Stimulated activated CD4-positive, alpha-beta T cell treated with anti-CD3 and anti-CD28 coated beads, Interleukin-2, amount 100 ng/mL, for 4 hours (primary cell): Measurements from ENCODE around the gene PDK1.
"Not testable (repeated sequence)": the region's sequence is repeated elsewhere in the genome, so short reads cannot be mapped to it uniquely, and the experiment has no call there.

Experiments used
- DNase-seq: peaks from one replicate; pipeline ENCODE4 v3.0.0-alpha.2; 2020; ENCODE audit warnings: low read depth

Gene PDK1

DNA sequence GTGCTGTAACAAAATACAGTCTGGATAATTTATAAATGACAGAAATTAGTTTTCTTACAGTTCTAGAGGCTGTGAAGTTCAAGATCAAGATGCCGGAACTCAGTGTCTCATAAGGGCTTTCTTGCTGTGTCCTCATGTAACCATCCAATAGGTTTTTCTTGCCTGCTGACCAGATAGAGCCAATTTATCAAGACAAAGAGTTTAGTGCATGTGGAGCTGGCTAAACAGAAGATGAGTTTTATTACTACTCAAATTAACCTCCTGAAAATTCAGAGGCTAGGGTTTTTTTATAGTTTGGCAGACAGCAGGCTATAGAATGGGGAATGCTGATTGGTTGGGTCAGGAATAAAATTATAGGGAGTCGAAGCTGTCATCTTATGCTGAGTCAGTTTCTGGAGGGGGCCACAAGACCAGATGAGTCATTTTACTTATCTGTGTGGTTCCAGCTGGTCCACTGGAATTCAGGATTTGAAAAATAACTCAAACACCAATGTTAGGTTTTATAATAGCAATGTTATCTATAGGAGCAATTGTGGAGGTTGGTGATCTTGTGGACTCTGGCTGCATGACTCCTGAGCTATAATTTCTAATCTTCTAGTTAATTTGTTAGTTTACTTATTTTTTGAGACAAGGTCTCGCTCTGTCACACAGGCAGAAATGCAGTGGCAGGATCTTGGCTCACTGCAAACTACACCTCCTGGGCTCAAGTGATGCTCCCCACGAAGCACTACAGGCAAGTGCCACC, 3.2 kb upstream of the PDK1 start:
- DNase-seq, result no peak

DNA sequence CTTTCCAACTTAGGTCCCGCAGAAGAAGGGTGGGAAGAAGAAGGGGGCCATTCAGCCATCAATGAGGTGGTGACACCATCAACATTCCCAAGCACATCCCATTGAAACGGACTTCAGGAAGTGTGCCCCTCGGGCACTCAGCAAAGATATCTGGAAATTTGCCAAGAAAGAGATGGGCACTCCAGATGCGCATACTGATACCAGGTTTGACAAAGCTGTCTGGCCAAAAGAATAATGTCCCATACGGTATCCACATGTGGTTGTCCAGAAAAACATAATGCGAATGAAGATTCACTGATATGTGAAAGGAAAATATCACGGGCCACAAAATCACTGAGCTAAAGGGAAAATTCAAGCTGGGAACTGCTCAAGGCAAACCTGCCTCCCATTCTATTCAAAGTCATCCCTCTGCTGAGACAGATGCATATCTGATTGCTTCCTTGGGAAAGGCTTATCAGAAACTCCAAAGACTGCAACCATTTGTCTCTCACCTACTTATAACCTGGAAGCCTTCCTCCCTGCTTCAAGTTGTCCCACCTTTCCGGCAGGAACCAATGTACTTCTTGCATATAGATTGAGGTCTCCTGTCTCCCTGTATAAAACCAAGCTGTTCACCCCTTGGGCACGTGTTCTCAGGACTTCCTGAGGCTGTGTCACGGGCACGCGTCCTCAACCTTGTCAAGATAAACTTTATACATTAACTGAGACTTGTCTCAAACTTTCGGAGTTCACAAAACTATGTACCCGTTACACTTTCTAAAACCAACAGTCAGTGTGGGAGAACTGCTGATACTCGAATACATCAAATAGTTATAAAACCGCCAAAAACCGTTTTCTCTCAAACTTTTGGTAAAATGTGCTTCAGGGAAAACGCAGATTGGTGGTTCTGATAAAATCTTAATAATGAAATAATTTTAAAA, 1.3 kb upstream of the PDK1 start:
- DNase-seq, result no peak

- DNase-seq, result no peak
Observed at GRCh38 chr2:172555272-172555521, 693 bp upstream of the PDK1 start.

DNA sequence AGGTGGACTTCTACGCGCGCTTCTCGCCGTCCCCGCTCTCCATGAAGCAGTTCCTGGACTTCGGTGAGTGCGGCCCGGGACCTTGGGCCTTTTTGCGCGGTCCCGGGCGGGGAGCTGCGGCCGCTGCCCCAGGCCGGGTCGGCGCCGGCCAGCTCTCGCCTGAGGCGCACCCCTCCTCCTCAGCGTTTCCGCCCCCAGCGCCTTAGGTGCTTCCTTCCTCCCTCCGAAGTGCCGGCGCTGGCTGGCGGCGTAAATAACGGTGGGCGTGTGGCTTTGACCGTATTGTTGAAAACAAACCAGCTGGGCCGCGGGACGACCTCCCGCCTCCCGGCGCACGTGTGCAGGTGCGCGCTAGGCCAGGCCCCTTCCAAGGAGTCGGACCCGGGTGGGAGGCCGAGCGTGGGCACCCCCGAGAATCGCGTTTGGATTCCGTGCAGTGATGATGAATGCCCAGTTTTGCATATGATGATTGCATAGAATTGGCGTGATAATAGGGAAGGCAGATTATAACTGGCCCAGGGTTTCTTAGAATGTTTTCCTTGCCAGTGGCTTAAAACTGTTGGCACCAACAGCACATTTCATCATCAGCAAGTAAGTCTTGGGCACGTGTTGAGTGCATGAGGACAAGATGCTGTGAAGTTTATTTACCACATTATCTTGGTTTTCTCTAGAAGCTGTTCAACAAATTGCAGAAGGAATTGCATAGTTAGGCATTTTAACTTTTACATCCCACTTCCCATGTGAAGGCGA, 569 bp downstream of the PDK1 start:
- DNase-seq, result peak; percentile 42

DNA sequence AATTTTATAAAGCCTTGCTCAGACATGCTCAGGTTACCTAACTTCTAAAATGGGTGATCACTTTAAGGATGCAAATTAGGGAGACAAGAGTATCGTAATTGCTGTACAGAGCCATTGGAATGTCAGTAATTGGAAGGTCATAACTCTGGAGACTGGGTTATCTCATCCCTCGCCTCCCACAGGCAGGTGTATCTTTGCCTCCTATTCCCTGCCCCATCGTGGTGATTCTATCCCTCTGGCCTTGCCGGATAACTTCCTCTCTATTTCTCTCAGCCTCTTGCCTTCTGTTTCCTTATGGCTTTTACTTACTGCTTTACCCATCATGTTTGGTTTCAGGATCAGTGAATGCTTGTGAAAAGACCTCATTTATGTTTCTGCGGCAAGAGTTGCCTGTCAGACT, 2.5 kb downstream of the PDK1 start:
- no peak for DNase-seq

- DNase-seq, result no peak
Observed at GRCh38 chr2:172560721-172561120, 4.8 kb downstream of the PDK1 start.

DNA sequence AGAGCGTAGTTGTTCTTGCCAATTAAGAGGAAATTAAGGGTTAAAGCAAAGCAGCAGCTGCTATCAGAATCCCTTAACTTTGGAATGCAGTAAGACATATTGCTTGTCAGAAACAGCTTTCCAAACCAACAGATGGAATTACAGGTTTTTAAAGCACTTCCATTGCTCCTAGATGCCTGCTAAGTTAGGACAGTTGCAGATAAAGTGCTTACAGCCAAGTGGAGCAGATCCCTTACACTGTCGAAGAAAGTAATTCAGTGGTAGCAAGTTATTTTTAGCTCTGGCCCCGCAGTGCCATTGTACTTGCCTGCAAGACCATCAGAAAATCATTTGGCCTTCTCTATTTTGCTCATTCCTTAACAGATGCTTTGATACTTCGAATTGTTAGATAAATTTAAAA, 5.4 kb downstream of the PDK1 start:
- DNase-seq, result no peak

GRCh38 chr2:172562298-172562697, 6.4 kb downstream of the PDK1 start:
- DNase-seq, result no peak

DNA sequence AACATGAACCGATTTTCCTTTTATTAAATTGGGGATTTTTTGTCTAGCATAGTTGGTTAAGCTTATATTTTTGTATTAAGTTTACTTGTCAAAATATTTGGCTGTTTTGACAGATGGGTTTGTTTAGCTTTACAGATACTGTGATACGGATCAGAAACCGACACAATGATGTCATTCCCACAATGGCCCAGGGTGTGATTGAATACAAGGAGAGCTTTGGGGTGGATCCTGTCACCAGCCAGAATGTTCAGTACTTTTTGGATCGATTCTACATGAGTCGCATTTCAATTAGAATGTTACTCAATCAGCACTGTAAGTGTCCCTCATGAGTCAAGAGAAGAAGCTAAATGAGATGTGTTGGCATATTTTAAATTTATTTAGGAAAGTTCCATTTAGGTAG, 8.5 kb downstream of the PDK1 start:
- DNase-seq, result no peak

DNA sequence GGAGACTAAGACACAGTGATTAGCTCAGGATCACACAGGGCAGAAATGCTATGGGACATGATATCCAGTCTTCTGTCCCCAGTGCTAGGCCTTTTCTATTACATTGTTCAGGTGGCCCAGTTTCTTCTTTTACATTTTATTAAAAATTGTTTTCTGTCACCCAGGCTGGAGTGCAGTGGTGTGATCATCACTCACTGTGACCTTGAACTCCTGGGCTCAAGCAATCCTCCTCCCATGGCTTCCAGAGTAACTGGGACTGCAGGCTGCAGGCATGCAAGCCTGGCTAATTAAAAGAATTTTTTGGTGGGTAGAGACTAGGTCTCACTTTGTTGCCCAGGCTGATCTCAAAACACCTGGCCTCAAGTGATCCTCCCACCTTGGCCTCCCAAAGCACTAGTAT, 15.4 kb downstream of the PDK1 start:
- DNase-seq, result no peak

- no peak for DNase-seq
Observed at GRCh38 chr2:172572981-172573380, 17.1 kb downstream of the PDK1 start.

DNA sequence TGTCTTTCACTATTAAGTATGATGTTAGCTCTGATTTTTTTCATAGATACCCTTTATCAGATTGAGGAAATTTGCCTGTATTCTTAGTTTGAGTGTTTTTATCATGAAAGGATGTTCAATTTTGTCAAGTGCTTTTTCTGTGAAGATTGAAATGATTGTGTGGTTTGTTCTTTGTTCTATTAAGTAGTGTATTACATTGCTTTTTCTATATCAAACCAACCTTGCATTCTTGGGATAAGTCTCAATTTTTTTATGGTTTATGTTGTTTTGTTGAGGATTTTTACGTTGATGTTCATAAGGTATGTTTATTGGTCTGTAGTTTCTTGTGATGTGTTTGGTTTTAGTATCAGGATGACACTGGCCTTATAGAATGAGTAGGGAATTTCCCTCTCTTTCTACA, 19.1 kb downstream of the PDK1 start:
- DNase-seq, result no peak

- DNase-seq, result no peak
Observed at GRCh38 chr2:172578054-172578453, 22.2 kb downstream of the PDK1 start.

DNA sequence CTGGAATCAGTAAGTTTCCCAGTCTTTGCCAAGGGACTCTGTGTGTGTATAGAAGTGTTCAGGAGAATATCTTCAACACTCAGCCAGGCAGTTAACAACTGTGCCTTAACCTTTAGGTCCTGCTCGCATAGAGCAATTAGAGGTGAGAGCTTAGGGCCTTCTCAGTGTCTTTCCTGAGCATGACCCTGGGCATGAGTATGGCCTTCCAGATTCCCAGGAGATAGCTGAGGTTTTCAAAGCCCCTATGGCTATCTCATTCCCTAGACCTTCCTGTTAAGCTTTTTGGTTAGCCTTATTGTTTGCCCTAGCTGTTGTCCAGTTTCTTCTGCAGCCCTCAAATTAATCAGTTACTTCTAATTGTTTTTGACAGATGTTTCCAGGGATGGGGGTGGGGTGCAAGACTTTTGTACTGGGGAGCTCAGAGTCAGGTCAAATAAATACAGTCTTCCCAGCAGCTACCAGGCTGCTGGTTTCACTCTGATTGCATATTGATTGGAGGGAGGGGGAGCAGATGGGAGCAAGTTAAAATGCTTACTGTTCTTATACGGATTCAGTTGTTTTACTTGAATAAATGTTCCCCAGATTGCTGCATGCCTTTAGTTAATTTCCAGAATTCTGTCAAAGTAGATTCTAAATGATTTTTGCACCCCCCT, 23.1 kb downstream of the PDK1 start:
- DNase-seq, result no peak

DNA sequence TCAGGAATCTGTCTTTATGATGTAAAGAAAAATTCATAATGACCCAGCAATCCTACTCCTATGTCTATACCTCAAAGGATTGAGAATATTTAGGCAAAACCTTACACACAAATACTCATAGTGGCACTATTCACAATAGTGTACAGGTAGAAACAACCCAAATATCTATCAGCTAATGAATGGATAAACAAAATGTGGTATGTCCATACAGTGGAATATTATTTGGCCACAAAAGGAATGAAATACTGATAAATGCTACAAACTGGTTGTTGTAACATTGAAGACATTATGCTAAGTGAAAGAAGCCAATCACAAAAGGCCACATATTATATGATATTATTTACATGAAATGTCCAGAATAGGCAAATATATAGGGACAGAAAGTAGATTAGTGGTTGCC, 24.7 kb downstream of the PDK1 start:
- no peak for DNase-seq

DNA sequence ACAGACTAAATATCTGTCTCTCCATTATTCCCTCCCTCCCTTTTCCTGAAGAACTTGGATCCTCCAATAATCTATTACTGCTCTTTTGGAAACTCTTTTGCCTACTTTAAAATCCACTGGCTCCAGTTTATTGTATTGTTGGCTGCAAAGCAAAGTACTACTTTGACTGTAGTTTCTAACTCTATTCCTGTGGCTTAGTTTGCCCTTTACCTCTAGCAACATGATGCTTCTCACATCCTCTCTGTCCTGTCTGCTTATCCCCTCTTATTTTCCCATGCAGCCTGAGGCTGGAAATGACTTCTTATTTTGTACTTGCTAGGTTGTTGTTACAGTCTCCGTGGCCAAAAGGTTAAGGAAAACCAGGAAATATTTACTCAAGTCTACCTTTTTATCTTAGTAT, 26.8 kb downstream of the PDK1 start:
- no peak for DNase-seq

GRCh38 chr2:172586245-172586891, 30.5 kb downstream of the PDK1 start:
- no peak for DNase-seq

DNA sequence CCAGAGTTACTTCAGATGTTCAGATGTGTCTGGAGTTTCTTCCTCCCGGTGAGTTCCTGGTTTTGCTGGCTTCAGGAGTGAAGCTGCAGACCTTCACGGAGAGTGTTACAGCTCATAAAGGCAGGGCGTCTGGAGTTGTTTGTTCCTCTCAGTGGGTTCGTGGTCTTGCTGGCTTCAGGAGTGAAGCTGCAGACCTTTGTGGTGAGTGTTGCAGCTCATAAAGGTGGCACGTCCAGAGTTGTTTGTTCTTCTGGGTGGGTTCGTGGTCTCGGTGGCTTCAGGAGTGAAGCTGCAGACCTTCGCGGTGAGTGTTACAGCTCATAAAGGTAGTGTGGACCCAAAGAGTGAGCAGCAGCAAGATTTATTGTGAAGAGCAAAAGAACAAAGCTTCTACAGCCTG, 31.3 kb downstream of the PDK1 start:
- DNase-seq, result not testable (repeated sequence)

GRCh38 chr2:172588931-172589330, 33.0 kb downstream of the PDK1 start:
- DNase-seq, result no peak

- DNase-seq, result not testable (repeated sequence)
Observed at GRCh38 chr2:172591386-172591785, 35.5 kb downstream of the PDK1 start.

DNA sequence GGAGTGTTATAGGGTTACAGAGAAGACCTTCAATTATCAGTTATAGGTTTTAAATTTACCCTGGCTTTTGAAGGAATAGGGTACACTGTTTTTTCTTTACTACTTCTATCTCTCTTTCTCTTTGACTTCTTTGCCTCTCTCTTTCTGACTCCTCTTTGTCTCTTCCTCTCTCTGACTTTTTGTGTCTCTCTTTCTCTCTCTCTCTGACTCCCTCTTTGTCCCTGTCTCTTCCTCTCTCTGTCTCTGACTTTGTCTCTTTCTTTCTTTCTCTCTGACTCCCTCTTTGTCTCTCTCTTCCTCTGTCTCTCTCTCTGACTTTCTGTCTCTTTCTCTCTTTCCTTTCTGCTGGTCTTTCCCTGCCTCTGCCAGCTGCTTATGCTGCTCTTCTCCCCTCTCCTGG, 36.3 kb downstream of the PDK1 start:
- not testable (repeated sequence) for DNase-seq

GRCh38 chr2:172596776-172597175, 40.9 kb downstream of the PDK1 start:
- no peak for DNase-seq
